ENCODE results near the gene AP3S2. TPM values are rescaled to one million over a fixed set of nuclear protein-coding genes. Genes with fewer than 3 reads are reported as not detected.

Gene AP3S2
- polyA plus RNA-seq, 1 donor (not counting 4 experiments of a cell fraction or from before 2014, with no cell fraction given): 34.6 TPM

GRCh38 chr15:89787944-89788343 is 105.8 kb downstream of the AP3S2 start:
- Histone ChIP-seq H3K4me2 (ENCODE audit: control insufficient read depth, extremely low read depth, insufficient read depth, low read depth, low read length) (no peak overlapping the region), H3K4me1 (ENCODE audit: control insufficient read depth, extremely low read depth, insufficient read depth, low read length) (peaks cover 3% of the 10 kb centered on the region), H4K20me1 (ENCODE audit: control insufficient read depth, extremely low read depth, insufficient read depth, low read length) (no peaks in the 10 kb centered on the region), H3K9me1 (ENCODE audit: control insufficient read depth, extremely low read depth, insufficient read depth, low read length) (peaks cover 1% of the 10 kb centered on the region), H3K9me3 (ENCODE audit: control insufficient read depth, low read depth, low read length) (no peaks in the 10 kb centered on the region), H3K4me3 (ENCODE audit: control insufficient read depth in 2 of 3, extremely low read depth in 1 of 3, insufficient read depth in 2 of 3, low read depth in 1 of 3, low read length in 3 of 3) (no peak overlapping the region), H3K9ac (ENCODE audit: control insufficient read depth, extremely low read depth, insufficient read depth, low read length) (no peak overlapping the region), H3K79me2 (ENCODE audit: control insufficient read depth, insufficient read depth, low read length) (no peaks in the 10 kb centered on the region), H3K27me3 (ENCODE audit: control insufficient read depth, extremely low read depth, insufficient read depth, low read length) (no peaks in the 10 kb centered on the region), H2AFZ (ENCODE audit: control insufficient read depth, low read length) (no peak overlapping the region), H3K36me3 (ENCODE audit: control insufficient read depth in 2 of 2, extremely low read depth in 1 of 2, insufficient read depth in 2 of 2, low read length in 2 of 2) (no peaks in the 10 kb centered on the region), H3K27ac (ENCODE audit: control insufficient read depth, insufficient read depth, low read length) (no peak overlapping the region)
- dilution Hi-C loops (cut with MboI; ENCODE audit: extremely low pct_ligation_motif_present, low sequenced_read_pairs): no loop called here
- DNase-seq (ENCODE audit: low read depth, low spot score): no peak
- no peak for FAIRE-seq
- TF ChIP-seq, protein P1, sequence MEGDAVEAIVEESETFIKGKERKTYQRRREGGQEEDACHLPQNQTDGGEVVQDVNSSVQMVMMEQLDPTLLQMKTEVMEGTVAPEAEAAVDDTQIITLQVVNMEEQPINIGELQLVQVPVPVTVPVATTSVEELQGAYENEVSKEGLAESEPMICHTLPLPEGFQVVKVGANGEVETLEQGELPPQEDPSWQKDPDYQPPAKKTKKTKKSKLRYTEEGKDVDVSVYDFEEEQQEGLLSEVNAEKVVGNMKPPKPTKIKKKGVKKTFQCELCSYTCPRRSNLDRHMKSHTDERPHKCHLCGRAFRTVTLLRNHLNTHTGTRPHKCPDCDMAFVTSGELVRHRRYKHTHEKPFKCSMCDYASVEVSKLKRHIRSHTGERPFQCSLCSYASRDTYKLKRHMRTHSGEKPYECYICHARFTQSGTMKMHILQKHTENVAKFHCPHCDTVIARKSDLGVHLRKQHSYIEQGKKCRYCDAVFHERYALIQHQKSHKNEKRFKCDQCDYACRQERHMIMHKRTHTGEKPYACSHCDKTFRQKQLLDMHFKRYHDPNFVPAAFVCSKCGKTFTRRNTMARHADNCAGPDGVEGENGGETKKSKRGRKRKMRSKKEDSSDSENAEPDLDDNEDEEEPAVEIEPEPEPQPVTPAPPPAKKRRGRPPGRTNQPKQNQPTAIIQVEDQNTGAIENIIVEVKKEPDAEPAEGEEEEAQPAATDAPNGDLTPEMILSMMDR (optimal IDR thresholded peaks at IDR 0.05 in 1 of 3, IDR thresholded peaks at IDR 0.05 in 1 of 3, conservative IDR thresholded peaks at IDR 0.05 in 1 of 3; ENCODE audit: extremely low read depth in 1 of 3, insufficient read depth in 2 of 3, low read length in 3 of 3): no peak
- no peak for TF ChIP-seq EZH2 (IDR thresholded peaks at IDR 0.05; ENCODE audit: low read length)

DNA sequence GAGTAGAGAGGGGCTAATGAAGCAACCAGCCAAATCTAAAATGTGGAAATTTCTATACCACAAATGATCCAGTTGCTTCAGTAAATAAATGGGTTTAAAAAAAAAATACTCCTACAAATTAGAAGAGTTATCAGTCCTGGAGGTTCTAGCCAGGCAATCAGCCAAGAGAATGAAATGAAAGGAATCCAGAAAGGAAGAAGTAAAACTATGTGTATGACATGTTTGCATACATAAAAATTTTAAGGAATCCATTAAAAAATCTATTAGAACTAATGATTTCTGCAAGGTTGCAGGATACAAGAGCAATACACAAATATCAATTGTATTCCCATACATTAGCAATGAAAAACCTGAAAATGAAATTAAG is 108.0 kb downstream of the AP3S2 start:
- peaks cover 23% of the 10 kb centered on the region for H3K4me1 ChIP-seq (ENCODE audit: control insufficient read depth, extremely low read depth, insufficient read depth, low read length)
- H3K9me1 ChIP-seq (ENCODE audit: control insufficient read depth, extremely low read depth, insufficient read depth, low read length): peaks cover 2% of the 10 kb centered on the region
- no peak overlapping the region for H2AFZ ChIP-seq (ENCODE audit: control insufficient read depth, low read length)
- no peak overlapping the region for H3K4me3 ChIP-seq (ENCODE audit: control insufficient read depth in 2 of 3, extremely low read depth in 1 of 3, insufficient read depth in 2 of 3, low read depth in 1 of 3, low read length in 3 of 3)
- FAIRE-seq (no peak), DNase-seq (ENCODE audit: low read depth, low spot score) (no peak)
- no peaks in the 10 kb centered on the region for H3K79me2 ChIP-seq (ENCODE audit: control insufficient read depth, insufficient read depth, low read length)
- H4K20me1 ChIP-seq (ENCODE audit: control insufficient read depth, extremely low read depth, insufficient read depth, low read length): no peaks in the 10 kb centered on the region
- TF ChIP-seq EZH2 (IDR thresholded peaks at IDR 0.05; ENCODE audit: low read length): no peak
- TF ChIP-seq, protein P1 (optimal IDR thresholded peaks at IDR 0.05 in 1 of 3, IDR thresholded peaks at IDR 0.05 in 1 of 3, conservative IDR thresholded peaks at IDR 0.05 in 1 of 3; ENCODE audit: extremely low read depth in 1 of 3, insufficient read depth in 2 of 3, low read length in 3 of 3): no peak
- H3K9me3 ChIP-seq (ENCODE audit: control insufficient read depth, low read depth, low read length): no peaks in the 10 kb centered on the region
- no peaks in the 10 kb centered on the region for H3K36me3 ChIP-seq (ENCODE audit: control insufficient read depth in 2 of 2, extremely low read depth in 1 of 2, insufficient read depth in 2 of 2, low read length in 2 of 2)
- H3K4me2 ChIP-seq (ENCODE audit: control insufficient read depth, extremely low read depth, insufficient read depth, low read depth, low read length): no peak overlapping the region
- dilution Hi-C loops (cut with MboI; ENCODE audit: extremely low pct_ligation_motif_present, low sequenced_read_pairs): no loop called here
- H3K27me3 ChIP-seq (ENCODE audit: control insufficient read depth, extremely low read depth, insufficient read depth, low read length): no peaks in the 10 kb centered on the region
- H3K27ac ChIP-seq (ENCODE audit: control insufficient read depth, insufficient read depth, low read length): no peak overlapping the region
- H3K9ac ChIP-seq (ENCODE audit: control insufficient read depth, extremely low read depth, insufficient read depth, low read length): no peak overlapping the region
